ENCODE measurements around the gene DSTN.

Gene DSTN

DNA sequence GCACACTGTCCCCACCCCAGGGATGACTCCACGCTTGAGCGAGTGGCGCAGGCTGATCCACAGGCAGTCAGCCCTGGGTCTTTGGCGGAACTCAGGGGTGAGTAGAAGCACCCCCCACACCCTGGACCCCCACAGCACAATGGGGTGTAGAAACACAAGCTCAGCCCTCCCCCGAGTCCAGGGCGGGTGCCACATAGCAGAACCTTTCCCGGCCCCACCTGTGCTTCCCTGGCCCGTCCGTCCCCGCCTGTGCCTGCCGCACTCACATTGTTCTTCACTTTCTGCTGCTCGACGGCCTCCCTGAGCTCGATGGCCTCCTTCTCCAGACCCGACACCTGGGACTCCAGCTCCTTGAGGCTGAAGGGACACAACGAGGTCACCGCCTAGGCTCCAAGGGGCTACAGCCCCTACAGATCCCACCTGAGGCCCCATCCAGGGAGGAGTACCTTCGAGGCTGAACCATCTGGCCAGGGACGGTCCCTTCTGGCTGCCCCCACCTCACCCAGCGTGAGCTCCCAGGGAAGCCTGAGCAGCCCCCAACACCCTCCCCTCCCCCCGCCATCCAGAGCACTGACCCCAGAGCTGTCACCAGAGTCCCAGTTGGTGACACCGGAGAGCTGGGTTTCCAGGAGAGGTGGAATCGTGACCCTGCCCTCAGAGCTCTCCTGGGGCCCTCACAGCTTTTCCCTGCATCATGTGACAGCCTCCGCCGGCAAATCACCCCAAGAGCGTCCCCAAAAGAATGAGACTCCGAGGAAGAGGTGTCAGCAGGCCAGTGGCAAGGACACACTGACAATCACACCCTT is 55.6 kb downstream of the DSTN start:
- no peak for DNase-seq

DNA sequence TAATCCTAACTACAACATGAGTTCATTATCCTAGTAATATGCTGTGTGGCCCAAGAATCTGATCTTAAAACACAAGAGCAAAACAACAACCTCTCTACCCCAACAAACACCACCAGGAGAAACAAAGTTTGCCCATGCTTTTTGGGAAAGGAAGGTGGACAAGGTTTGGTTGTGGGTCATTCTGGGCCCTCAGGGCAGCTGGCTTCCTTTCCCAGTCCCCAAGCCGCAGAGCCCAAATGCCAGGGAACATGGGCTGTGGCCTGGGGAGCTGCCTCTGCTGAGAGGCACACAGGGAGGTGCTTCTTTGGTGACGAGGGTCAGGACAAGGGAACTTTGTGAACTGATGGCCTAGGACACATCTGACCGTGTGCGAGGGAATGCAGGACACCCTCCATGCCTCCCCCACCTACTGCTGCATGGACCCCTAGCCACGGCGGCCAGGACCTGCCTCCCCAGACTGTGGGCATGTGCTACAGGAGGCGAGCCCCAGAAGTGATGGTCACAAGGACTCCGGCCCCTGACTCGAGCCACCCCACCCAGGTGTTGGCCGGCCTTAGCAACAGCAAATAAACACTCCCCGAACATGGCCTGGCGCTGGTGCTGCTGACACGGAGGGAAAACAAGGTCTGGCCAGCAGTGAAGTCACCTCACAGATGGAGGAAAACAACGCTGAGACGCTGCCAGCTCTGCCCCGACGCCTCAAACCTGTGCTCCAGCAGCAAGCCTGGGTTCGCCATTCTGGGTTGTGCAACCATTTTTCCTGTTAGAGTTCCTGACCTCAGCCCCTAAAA is 56.5 kb downstream of the DSTN start:
- DNase-seq = no peak

DNA sequence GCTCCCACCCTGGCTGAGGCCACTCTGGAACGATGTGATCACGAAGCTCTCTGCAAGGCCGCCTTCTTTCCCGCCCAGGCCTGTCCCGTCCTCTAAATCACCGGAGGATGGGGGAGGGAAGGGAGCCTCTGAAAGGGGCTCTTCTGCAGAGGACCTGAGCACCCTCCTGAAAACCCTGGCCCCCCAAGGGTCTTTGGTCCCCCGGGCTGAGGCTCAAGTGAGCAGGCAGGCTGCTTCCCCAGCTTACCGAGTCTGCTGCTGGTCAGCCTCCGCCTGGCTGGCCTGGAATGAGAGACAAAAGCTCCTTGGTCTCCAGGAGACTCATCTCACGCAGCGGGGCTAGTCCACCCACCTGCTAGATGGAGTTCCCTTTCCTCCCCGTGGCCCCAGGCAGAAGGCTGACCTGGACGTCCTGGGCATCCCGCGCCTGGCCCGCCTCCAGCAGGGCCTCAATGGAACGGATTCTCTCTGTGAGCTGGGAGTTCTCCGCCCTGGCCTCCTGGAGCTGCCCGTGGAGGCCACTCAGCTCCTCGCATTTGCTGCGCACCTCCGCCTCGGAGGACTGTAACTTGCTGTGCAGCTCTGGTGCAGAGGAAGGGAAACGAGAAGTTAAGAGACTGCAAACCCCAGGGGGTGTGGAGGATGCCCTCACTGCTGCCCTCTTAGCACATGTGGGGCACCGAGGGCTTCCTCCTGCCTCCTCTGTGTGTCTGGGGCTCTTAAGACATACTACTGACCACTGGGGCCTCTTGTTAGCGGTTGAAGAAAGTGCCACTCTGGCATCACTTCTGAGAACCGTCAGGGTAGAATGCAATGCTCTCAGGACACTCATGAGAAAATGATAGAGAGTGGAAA is 57.5 kb downstream of the DSTN start:
- DNase-seq = no peak

DNA sequence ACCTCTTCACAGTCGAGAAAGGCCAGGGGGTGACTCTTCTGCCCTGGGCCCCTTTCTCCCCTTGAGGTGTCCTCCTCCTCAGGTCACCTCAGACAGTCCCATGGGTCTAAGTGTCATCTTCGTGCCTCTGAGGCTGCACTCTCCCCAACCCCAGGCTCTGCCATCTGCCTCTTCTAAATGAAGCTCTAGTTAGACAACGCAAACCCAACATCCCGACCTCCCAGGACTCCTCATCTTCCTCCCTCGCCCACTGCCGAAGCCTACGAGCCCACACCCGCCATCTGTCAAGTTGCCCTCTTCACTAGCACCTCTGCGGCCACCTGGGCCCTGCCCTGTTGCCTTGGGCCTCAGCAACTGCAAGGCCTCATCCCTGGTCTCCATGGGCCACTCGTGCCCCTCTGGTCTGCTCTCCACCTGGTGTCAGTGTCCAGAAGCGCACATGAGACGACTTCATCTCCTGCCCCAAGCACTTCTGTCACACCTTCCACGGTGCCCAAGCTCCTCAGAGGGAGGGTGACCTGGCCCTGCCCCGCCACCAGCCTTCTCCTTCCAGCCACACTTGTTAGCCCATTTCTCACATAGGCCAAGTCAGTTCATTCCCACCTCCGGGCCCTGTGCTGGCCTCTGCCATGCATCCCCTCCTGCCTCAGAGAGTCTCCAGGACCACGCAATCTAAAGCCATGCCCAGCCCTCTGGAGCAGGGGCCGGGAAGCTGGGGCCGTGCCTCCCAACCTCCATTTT is 58.4 kb downstream of the DSTN start:
- DNase-seq = no peak

DNA sequence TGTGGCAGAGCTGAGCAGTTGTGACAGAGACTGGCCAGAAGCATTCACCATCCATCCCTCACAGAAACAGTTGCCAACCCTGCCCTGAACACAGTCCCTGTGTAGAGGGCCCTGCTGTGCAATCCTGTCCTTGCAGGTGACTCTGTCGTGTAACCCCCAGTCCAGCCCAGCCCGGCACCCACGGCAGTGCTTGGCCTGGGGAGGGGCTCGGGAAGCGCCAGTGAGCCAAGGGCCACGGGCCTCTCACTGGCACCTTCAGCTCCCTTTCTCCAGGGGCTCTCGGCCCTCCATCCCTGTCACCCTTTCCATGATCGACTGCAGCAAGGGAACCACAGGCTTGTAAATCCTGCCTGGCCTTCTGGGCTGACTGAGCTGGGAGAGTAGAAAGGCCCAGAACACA is 59.1 kb downstream of the DSTN start:
- DNase-seq = no peak

DNA sequence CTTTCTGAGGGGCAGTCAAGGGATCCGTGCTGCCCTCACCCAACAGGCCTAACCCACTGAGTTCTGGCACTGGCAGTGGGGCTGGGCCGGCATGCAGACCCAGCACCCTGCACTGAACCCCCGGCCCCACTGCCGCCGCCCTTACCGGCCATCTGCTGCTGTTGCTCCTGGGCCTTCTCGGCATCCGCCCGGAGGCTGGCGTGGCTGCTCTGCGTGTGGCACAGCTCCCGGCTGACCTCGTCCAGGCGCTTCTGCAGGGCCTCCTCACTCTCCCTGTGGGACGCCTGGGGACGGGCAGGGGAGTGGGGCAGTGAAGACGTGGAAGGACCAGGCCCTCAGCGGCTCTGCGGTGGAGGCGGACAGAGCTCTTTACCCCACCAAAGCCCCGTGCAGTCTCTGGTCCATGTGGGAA is 59.8 kb downstream of the DSTN start:
- DNase-seq = no peak

DNA sequence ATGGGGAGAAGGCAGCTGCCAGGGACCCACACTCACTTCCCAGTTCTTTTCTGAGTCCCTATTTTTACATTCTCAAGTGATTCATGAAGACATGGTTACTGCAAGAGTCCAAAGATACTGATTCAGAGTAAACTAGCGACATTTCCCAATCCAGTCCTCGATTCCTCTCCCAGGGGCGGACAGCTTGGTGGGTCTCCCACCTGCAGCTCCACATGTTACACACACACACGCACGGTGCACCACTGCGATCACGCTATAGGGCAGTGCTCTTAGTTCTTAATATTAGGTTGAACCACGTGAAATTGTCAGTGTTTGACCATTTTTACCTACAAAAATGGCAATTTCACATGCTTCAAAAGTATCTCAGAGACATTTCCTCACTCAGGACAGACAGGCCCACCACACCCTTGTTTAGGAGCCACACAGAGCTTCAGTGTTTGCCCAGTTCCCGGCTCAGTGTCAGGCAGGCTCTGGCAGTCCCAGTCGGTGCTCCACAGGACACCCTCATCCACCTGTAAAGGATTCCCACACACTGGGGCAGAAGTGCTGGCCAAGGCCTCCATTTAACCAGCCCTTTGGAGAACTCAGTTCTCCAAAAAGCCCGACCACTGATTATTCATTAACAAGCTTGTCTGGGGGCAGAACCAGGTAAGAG is 60.4 kb downstream of the DSTN start:
- DNase-seq = no peak

DNA sequence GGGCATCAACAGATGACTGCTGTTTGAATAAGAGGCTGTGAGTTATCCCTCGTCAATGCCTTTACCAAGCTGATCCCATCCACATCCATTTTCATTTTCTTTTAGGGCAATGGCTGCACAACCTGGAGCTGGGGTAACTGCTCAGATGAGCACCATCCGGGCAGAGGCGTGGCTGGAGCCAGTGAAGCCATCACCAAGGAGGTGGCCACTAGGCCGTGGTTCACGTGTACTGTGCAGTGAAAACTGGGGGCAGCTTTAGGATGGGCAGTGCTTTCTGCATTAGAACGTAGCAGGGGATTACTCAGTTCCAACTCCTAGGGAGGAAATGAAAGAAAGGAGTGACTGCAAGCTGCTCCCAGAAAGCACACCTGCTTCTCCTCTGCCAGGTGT is 60.9 kb downstream of the DSTN start:
- DNase-seq = no peak

DNA sequence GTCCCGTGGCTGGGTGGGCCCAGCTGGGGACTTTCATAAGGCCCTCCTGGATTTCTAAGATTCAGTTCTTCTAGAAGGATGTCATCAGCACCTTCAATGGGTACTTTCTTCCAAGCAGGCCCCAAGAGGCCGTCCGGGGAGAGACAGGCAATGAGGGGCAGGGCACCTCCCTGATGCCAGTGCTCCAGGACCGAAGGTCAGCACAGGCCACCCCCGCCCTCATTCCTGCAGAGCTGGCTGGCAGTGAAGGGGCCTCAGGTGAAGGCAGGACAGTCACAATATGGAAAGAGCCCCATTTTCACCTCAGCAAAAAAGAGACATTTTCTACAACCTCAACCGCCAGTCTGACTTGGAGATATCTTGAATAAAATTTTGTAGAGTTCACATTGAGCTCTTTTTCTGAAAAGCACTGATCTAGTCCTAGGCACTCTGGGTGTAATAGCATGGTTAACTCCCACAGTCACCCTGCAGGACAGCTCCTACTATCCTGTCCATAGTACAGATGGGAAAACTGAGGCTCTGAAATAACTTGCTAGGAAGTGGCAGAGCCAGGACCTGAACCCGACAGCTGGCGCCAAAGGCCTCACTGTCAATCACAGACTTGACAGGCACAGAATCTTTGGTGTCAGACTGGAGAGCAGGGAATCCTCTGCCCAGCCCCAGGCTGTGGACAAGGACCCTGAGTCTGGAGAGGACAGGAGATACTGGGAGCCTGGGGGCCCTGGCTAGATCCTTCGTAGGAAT is 61.9 kb downstream of the DSTN start:
- no peak for DNase-seq

DNA sequence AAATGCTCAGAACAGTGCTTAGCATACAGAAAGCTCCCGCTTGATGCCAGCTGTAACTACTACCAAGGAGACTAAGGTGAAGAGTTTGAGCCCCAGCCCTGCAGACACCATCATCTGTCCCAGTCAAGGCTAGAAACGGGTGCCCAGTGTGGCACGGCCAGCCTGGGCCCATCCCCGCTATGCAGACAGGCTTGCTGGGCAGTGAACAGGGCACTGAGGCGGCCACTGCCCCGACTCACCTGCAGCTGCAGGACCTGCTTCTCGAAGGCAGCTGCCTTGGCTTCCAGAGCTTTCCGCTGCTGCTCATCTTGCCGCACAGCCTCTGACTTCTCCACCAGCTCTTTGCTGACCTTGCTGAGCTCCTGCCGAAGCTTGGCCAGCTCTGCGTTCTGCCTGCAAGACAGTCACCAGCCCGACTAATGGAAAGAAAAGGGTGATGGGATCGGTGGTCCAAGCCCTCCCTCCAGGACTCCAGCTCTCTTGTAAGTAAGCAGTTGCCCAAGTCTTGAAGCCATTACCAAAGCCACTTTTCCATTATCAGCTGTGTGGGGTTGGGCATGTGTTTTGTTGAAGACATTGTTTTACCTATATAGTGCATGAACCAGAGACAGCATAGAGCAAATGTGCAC is 63.5 kb downstream of the DSTN start:
- DNase-seq = no peak

DNA sequence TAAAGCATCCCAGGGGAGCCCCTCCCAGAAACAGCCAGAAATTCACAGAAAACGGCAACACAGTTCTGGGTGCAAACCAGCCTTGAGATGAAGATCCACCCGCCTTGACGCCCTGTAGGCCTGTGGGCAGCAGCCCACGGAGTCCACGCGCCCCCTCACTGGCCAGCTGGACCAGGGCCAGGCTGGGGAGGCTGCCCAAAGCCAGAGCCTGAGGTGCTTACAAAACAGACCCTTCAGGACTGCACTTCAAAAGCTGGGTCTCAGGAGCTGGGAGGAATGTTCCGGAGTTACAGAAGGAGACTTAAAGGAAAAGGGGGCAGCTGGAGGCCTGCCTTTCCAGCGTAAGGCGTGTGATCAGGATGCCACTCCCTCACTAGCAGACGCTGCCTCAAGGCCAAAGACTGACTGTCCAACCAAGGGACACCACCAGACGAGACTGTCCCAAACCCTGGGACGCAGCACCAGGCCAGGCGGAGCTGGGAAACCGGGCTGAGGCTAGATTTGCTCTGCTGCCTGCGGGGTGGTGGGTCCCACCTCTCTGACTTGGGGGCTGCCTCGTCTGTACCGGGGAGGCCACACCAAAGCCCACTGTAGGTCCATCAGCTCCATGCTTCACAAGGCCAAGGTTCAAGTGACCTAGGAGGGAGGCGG is 64.1 kb downstream of the DSTN start:
- DNase-seq = no peak

DNA sequence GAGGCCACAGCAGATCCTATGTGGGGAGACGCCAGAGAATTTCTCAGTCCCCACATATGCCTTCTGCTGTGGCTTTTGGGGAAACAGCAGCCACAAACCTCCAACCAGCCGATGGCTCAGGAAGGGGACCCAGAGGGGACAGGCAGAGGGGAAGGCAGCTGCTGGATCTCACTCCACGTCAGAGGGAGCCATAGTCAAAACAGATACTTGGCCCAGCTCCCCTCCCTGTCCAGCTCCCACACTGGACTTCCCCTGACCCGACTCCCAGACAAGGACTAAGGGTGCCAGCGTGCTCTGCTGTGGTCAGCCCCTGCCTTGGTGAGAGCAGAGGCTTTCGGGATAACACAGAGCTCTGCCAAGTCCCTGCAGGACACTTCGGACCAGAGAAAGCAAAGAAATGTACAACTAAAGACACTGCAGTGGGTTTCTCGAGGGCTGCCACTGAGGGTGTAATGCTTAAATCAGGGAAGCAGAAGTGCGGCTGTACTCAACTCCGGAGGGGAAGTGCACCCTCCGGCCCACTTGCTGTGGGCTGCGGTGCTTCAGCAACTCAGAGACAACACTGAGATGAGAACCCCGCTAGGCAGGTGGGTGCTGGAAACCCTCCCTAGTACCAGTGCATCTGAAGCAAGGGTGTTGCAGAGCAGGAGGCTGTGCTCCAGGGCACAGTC is 64.9 kb downstream of the DSTN start:
- DNase-seq = no peak

DNA sequence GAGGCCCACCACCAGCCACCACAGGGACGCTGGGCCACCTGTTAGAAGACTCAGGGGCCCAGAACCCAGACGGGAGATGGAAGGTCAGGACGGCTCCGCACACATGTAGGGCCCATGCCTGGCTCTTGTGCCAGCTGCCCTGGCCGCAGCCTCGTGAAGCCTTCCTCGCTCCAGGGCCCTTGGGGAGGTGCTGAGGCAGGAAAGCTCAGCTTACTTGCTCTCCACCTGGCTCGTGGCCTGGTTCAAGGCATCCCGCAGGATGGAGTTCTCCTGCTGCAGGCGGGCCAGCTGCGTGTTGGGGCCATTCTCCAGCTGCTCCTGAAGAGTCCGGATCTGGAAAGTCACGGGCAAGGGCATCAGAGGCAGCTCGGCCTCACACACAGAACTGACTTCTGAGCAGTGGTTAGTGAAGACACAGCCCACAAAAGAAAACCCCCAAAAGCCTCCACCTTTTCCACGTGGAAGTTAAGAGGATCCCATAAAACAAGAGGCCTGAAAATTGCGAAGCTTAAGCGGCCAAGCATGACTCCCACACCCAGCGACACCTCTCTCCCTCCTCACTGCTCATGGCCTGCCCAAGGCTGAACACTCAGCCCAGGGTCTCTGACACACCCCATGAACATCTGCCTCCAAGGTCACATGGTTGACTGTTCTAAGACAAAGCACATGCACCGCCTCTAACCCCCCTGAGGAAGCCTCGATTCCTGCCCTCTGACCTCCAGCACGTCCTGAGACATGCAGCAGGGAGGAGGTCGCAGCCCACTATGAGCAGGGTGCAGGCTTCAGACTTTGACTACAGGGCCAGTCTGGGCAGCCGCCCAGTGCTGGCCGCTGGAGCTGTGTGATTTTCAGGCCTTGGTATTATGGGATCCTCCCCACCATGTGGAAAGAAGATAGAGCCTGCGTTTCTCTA is 65.7 kb downstream of the DSTN start:
- no peak for DNase-seq

DNA sequence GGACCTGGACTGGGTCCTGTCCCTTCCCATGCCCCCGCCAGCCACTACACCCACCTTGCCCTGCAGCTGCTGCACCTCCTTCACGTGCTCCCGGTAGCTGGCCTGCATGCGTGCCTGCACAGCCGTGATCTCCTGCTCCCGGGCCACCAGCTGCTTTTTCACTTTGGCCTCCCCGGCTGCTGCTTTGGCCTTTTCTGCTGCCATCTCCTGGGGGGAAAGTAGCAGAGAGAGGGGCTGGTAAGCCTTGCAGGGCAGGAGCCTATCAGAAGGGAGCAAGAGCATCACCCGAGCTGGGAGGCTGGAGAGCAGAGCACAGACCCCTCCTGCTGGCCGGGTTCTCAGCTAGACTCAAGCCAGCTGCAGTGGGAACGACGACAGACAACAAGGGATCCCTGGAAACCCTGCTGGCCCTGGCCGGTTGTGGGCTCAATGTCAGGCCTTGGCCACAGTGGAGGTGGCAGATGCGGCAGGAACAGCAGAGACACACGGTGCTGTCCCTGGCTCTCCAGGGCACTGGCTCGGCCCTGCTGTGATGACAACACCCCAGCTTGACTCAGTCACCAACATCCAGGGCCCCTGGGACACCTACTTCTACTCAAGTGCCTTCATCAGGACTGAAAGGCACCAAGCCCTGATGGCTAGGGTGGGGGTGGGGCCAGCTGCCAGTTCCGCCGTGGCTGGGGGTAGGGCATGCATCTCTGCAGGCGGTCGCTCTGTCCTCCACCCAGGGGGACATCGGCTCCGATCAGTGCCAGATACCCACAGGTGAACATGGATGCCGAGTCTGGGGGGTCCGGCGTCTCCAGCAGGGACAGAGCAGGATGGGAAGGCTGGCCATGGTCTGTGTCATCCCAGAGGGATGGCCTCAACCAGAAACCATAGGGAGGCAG is 66.9 kb downstream of the DSTN start:
- DNase-seq = no peak

DNA sequence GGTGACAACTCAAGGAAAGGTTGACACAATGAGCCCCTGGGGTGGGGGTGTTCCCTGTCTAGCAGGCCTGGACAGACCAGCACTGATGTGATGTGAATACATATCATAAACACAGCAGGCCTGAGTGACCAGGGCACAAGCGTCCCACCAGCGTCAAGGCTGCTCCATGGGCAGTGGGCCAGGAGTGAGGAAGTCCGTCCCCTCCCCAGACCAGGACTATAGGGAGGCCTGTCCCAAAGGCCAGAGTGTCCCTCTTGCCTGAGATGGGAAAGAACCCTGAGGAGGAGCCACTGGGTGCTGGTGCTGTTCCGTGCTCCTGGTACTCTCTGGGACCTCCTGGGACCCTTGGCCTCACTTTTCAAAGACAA is 67.5 kb downstream of the DSTN start:
- DNase-seq = no peak

DNA sequence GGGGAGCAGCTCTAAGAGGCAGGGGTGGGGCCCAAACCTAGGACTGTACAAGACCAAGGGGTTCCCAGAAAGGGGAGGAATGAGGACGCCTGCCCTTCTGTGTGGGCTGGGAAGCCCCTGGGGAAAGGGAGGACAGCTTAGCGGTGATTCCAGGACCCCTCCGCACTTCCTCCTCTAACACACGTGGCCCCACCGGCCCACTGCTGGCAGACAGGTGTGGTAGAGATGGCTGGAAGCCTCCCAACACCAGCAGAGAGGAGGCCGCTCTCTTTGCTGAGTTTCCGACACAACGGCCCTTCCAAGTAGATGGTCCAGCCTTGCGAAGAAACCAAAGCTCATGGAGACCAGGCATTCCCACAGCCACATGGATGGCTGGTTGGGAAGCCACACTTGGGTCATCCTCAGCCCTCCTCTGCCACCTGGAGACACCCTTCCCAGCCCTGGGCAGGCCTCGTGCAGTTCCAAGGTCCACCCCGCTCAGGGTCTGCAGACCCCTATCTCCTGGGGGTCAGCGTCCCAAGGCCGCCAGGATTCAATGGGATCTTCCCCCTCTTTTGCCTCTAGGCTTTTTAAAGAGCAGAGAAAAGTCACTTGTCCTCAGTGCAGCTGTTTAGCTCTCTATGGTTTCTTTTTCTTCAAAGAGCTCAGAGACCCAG is 68.2 kb downstream of the DSTN start:
- no peak for DNase-seq

DNA sequence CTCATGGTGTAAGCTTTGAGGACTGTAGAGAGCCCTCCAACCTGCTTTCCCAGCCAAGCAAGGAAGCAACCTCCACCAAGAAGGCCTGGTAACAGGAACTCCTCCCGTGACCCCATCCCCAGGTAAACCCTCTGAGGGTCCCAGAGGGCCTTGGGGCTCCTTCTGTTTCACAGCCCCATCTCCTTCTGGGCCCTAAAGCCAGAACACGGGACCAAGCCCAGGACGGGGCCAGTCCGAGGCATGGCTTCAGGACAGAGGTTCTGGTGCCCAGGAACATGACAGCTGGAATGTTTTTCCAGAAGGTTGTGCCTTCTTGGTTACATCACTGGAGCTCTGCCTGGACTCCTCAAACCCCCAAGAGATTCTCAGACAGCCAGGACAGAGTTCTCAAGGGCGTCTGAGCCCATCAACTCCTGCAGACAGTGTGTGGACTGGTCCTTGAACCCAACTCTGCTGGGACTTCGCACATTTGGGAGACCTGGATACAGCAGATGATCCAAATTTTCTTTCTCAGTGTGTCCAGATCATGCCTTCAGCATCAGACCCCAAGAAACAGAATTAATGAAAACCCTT is 69.0 kb downstream of the DSTN start:
- no peak for DNase-seq
